Activated naive CD8-positive, alpha-beta T cell treated with anti-CD3 and anti-CD28 coated beads, Interleukin-2, amount 50 U/mL, for 16 hours (primary cell): ENCODE measurements around the gene TMEM63B.
"Not testable (repeated sequence)": the region's sequence is repeated elsewhere in the genome, so short reads cannot be mapped to it uniquely, and the experiment has no call there.

Source experiments
- DNase-seq: peaks from one replicate; pipeline ENCODE4 v3.0.0-alpha.2; 2020; ENCODE audit warnings: low read depth, low spot score

Gene TMEM63B

DNA sequence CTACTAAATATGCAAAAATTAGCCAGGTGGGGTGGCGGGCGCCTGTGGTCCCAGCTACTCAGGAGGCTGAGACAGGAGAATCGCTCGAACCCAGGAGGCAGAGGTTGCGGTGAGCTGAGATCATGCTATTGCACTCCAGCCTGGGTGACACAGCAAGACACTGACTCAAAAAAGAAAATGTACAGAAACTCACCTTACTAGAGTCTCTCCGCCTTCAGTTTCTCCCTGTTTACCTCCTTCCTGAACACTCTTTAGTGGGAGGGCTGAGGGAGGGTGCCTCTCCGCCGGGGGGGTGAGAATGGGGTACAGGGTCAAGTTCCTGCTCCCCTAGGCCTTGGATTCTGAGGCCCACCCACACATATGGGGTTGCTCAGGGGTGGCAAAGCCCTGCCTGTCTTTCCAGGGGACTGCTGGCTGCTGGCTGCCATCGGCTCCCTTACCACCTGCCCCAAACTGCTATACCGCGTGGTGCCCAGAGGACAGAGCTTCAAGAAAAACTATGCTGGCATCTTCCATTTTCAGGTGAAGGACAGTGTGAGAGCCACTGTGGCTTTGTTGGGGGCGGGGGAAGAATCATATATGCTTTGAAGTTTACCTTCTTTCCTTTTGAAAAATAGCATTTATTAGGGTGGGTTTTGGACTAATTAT, 44.7 kb downstream of the TMEM63B start:
- DNase-seq = no peak

DNA sequence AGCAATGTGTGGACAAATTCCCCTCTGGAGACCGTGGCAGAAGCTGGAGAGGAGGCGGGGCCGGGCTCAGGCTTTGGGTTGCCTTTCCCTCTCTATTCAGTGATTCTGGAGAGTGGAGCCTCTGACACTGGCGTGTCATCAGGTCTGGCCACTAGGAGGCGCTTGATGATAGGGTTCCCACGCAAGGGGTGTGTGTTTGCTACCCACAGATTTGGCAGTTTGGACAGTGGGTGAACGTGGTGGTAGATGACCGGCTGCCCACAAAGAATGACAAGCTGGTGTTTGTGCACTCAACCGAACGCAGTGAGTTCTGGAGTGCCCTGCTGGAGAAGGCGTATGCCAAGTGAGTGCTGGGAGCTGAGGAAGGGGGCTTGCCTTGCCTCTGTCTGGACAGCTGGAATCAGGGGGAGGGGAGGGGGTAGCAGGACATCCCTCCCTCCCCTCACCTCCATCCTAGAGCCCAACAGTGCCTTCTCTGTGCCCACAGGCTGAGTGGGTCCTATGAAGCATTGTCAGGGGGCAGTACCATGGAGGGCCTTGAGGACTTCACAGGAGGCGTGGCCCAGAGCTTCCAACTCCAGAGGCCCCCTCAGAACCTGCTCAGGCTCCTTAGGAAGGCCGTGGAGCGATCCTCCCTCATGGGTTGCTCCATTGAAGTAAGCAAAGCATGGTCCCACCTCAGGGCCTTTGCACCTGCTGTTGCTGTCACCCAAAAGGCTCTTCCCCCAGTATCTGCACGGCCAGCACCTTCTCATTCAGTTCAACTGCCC, 45.6 kb downstream of the TMEM63B start:
- DNase-seq = peak; percentile 43

DNA sequence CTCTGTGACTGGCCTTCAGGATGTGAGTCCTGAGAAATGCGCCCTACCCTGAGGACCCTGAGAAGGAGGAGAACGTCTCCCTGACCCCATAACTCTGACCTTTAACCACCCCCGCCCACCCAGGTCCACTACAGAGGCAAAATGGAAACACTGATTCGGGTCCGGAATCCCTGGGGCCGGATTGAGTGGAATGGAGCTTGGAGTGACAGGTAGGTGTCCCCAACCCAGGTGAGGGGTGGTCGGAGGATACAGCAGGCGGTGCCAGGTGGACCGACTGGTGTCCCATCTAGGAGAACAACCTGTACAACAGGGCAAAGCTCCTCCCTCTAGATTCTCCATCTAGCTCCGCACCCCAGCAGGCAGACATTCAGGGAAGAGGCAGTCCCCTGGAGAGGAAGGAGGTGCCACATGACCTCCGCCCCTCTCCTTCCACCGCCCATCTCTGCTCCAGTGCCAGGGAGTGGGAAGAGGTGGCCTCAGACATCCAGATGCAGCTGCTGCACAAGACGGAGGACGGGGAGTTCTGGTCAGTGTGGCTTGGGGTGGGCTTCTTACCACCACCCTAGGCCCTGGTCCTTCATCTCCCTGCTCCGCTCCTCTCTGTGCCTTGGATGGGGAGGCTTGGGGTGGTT, 48.9 kb downstream of the TMEM63B start:
- no peak for DNase-seq

DNA sequence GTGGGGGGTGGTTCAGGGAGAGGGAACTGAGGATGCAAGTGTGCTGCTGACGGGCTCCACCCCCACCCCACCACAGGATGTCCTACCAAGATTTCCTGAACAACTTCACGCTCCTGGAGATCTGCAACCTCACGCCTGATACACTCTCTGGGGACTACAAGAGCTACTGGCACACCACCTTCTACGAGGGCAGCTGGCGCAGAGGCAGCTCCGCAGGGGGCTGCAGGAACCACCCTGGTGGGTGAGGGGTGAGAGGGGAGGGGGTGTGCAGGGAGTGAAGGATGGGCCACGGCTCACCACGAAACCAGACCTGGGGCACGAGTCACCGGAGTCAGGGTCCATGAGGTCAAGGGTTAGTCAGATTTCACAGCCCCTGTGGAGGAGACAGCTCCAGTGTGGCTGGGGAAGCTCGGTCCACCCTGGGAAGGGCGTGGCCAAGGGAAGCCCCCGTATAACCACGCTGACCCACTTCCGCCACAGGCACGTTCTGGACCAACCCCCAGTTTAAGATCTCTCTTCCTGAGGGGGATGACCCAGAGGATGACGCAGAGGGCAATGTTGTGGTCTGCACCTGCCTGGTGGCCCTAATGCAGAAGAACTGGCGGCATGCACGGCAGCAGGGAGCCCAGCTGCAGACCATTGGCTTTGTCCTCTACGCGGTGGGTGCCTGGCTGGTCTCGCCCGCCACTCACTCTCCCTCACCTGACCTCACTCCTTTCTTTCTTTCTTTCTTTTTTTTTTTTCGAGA, 49.6 kb downstream of the TMEM63B start:
- DNase-seq = no peak

DNA sequence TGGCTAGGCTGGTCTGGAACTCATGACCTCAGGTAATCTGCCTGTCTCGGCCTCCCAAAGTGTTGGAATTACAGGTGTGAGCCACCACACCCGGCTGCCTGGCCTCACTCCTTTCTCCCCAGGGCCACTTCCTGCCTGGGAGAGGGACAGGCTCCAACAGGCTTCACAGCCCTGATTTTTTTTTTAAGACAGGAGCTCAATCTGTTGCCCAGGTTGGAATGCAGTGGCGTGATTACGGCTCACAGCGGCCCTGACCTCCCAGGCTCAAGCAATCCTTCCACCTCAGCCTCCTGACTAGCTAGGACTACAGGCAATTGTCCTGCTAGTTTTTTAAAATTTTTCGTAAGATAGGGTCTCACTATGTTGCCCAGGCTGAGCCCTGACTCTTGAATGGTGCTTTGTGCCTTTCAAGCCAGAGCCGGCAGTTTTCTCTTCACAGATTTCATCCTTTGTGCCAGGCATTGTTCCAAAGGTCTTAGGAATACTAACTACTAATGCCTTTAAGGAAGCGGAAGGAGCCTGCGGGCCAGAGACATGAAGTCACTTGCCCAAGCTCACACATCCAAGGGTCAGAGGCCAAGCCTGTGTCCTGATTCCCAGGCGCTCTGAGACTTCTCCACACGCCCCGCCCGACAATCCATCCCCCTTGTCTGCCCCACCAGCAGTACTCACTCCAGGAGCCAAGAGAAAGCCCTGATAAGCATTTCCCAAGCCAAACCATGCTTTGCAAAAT, 50.5 kb downstream of the TMEM63B start:
- no peak for DNase-seq

DNA sequence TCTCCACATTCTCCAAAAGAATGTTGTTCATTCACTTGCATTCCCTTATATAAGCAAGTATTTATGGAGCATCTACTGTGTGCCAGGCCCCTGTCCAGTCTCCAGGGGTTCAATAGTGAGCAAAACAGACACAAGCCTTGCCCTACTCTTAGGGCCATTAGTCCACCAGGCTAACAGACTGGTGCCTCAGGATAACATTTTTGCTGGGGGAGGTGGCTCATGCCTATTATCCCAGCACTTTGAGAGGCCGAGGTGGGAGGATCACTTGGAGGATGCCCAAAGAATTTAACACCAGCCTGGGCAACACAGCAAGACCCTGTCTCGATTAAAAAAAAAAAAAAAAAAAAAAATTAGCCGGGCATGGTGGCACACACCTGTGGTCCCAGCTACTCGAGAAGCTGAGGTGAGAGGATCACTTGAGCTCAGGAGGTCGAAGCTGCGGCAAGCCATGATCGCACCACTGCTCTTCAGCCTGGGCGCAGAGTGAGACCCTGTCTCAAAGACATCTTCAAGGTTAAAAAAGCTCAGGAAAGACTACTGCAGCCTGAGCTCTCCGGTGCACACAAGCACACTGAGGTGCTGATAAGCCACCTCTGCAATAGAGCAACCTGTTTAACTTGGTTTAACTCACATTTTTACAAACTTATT, 51.2 kb downstream of the TMEM63B start:
- DNase-seq = no peak

DNA sequence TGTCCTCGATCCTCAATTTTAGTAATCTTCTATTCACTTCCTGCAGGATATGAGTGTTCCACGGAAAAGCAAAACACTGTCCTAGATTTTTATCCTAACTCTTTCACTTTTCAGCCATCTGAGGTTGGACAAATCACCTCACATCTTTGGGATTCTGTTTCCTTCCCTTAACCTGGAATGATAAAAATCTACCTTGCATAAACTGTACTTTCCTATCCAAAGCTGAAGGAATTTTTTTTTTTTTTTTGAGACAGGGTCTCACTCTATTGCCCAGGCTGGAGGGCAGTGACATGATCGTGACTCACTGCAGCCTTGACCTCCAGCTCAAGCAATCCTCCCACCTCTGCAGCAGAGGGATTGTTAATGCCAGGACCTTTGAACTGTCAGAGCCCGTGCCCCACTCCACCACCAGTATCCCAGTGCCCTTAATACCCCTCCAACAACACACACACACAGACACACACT, 51.8 kb downstream of the TMEM63B start:
- no peak for DNase-seq

DNA sequence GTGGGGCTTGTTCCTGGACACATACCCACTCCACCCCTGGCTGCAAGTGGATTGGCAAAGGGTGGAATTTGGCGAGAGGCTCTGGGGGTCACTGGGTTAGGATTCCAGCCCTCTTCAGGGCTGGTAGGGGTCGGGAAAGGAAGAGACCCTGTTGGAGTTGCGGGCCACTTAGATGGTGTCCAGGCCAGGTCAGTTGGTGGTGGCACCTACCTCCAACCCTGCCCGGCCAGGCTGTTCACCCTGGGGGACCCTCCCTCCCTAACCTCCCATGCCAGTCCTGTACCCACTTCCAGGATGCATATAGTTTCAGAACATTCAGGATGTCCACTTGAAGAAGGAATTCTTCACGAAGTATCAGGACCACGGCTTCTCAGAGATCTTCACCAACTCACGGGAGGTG, 52.3 kb downstream of the TMEM63B start:
- DNase-seq = no peak

DNA sequence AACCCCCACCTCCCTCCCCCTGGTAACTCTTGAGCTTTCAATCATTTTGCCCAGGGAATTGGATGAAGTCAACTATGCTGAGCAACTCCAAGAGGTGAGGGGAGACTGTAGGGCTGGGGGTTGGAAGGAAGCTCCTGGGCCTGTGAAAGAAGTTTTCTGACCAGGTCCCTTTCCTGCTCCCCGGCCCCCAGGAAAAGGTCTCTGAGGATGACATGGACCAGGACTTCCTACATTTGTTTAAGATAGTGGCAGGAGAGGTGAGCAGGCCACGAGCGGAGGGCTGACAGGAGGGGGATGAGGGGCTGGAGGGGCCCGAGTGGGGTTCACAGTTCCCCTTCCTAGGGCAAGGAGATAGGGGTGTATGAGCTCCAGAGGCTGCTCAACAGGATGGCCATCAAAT, 53.1 kb downstream of the TMEM63B start:
- no peak for DNase-seq

DNA sequence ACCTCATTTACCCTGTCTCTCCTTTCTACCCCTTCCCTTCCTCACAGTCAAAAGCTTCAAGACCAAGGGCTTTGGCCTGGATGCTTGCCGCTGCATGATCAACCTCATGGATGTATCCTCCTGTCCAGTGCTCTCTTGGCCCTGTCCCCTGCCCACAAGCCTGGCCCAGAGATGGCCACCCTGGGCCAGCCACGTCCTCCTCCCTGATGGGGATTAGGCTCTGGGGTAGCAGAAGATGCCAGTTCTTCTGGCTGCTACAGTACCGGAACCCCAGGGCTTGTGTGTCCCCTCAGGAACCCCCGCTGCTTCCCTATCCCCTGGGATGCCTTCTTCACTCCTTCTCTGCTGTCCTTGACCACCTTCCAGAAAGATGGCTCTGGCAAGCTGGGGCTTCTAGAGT, 53.5 kb downstream of the TMEM63B start:
- no peak for DNase-seq

DNA sequence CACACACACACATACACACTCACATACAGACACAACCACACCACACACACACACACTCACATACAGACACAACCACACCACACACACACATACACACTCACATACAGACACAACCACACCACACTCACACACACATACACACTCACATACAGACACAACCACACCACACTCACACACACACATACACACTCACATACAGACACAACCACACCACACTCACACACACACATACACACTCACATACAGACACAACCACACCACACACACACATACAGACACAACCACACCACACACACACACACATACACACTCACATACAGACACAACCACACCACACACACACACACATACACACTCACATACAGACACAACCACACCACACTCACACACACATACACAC, 54.4 kb downstream of the TMEM63B start:
- not testable (repeated sequence) for DNase-seq

DNA sequence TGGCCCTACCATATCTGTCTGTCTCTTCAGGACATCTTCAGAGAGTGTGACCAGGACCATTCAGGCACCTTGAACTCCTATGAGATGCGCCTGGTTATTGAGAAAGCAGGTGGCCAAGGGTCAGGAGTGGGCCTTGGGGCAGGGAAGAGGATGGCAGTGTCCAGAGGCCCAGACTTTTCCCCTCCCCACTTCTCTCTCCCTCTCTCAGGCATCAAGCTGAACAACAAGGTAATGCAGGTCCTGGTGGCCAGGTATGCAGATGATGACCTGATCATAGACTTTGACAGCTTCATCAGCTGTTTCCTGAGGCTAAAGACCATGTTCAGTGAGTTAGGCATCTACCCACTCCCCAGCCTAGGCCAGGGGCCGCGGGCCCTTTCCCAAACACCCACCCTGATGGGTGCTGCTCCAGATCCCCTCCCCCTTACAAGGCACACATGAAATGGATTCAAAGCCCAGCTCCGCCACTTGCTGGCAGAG, 55.6 kb downstream of the TMEM63B start:
- DNase-seq = no peak

DNA sequence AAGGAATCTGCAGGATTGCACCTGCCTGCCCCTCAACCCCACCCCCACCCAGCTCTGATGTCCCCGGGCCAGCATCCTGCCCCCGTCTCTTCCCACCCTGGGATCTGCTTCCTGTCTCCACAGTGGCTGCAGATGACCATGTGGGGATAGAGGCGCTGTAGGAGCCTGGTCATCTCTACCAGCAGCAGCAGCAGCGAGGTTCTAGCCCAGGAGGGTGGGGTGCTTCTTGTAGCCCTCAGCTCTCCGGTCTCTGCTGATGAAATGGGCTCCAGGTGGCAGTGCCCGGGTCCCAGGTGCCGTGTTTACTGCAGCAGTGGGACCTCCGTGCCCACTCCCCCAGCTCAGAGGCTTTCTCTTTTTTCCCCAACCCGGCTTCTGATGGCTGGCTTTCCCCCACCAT, 56.4 kb downstream of the TMEM63B start:
- no peak for DNase-seq

DNA sequence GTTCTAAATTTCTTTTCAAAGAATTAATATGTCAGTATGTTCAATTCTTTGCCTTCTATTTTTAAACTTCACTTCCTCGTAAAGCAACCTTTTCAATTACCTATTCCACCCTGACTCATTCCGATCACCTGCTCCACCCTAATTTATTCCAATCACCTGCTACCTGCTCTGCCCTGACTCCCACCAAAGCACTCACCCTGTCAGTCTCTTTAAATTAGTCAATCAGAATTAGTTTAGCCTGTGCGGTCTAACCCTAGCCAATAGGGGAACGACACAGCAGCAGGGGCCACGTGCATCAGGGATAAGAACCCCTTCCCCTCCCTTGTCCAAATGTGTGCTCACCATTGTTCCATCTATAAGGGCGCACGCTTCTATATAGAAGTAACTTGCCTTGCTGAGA, 58.0 kb downstream of the TMEM63B start:
- not testable (repeated sequence) for DNase-seq

DNA sequence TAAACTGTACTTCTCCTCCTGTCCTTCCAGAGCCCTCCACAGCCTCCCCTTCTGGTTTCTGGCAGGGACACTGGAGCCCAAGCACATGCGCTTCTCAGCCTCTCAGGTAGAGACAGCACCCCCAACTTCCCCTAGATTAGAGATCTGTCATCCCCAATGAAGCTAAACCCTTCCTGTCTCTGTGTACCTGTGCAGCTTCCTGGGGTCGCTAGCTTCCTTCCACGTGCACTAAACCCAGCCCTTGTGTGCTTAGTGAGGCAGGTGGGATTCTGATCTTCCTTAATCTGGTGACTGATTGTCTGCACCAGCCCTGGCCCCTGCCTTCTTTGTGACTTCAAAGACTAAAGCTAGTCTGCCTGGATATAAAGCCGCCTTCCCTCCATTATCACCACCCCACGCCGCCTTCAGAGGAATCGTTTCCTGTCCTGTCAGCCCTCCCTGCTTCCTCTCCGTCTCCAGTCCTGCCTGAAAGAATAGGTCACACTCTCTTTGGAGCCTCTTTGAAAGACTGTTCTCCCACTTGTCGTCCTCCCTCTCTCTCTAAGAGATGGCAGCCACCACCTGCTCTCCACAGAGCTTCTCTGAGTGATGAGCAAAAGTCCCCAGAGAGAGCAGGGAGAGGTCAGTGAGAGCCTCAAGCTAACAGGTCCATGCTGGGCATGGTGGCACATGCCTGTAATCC, 58.7 kb downstream of the TMEM63B start:
- DNase-seq = no peak

DNA sequence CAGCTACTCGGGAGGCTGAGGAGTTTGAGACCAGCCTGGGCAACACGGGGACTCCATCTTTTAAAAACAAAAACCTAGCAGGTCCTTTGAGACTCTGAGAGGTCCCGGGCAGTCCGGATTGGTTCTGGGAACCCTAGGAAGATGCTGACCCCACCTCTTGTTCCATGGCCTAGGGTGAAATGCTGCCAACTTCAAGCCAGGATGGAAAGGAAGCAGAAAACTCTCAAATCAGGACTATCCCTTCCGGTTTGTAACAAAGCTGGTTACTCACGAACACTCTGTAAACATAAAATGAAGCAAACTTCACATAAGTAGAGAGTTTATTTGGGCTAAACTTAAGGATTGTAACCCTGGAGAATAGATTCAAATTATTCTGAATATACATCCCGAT, 59.3 kb downstream of the TMEM63B start:
- DNase-seq = no peak

DNA sequence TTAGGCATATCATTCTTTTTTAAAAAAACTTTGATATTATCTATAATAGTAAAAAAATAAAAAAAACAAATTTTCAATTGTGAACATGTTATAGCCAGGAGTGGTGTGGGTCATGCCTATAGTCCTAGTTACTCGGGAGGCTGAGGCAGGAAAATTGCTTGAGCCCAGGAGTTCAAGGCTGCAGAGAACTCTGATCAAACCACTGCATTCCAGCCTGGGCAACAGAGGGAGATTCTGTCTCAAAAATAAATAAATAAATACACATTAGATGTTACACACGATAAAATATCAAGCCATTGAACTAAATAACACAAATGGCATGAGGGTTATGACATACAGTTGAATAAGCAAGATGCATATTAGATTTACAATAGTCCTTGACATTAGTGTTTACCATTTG, 61.5 kb downstream of the TMEM63B start:
- DNase-seq = no peak

DNA sequence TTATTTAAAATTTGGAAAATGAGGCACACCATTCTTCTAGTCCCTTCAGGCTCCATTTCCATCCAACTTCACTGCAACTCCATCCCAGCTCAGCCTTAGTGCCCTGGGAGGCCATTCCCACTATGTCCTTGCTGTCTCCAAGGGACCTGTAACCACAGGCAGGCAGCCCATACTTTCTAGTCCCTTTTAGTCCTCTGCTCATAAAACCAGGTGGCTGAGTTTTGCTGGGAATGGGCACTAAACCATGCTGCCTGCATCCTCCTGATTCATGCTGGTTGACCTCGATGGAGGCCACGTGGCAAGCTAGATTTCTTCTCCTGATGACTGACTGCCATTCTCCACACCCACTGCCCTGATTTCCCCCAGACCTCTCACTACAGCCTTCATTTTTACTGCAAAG, 61.9 kb downstream of the TMEM63B start:
- DNase-seq = no peak

DNA sequence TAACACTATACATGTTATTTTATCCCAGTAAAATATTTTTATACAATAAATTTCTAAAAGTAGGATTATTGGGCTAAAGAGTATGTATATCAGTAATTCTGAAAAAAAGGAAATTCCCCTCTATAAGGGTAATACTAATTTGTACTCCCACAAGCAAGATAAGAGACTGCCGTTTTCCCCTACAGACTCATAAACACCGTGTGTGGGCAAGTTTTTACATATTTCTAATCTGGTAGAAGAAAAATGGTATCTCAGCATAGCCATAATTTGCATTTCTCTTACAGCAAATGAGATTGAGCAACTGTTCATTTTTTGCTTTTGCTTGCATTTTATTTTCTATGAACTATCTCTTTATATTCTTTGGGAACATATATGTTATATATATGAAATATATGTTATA, 63.4 kb downstream of the TMEM63B start:
- no peak for DNase-seq

DNA sequence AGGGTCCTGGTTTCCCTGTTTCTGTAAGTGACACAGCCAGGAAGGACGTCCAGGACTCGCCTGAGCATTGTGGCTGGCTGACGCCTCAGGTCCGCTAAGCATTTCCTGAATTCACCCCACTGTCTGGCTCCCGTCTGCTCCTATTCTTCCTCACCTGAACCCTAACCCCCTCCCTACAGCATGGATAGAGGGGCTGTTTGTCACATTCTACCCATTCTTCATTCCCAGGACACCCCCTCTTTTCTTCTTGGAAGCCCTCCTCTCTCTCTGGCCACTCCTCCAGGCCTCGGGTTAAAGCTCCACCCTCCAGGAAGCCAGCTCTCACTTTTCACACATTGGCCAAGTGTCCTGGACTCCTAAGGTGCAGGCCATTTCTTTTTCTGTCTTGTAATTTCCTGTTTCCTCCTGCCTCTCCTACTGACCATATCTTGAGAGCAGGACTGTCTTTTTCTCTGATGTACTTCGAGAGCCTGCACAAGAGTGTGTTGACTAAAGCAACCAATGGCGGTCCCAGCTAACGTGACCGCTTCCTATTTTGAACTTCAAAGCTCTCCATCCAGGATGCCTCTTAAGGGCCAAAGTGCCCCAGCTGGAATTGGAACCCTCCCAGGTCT, 65.2 kb downstream of the TMEM63B start:
- no peak for DNase-seq
